Measurements from ENCODE around the gene ACTR1A.
"Not testable (repeated sequence)": the region's sequence is repeated elsewhere in the genome, so short reads cannot be mapped to it uniquely, and the experiment has no call there.

Gene ACTR1A

DNA sequence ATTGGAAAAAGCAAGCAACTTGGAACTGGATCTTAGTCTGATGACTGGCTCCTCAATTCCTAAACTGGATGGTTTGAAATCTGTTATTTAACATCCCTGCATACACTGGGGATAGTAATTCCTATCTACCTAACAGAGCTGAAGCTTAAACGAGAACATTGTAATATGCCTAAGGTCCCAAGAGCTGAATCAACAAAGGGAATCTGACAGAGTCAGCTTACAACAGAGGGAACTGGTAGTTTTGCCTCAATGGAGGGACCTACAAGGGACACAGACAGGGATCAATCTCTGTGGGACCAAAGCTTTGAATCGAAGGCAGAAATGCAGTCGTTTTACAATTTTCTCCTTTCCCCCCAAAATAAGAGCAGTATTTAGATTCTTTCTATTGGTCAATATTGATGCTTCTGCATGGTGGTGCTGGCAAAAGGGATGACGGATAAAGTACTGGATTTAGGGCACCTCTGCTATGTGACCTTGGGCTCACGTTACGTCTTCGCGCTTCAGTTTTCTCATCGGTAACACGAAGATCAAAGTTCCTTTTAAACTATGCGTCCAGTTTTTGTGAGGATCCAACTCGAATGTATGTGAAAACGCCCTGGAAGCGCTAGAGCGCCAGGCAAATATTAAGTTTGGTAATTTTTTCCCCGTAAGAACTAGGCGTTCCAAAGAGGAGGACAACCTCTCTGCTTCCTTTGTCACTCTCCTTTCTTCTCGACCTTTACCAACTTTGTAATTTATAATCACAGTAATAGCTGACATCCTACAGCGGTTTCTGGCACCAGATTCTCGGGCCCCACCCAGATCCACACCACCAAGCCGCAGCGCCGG lies 1.1 kb downstream of the ACTR1A start:
- TF ChIP-seq CTCF (IDR thresholded peaks at IDR 0.05; ENCODE audit: insufficient read depth, low read depth, low read length, missing control alignments), result no peak
- no peak for DNase-seq (ENCODE audit: low read depth)
- H3K4me3 ChIP-seq (ENCODE audit: low read depth, low read length), result peak overlapping the region; percentile 92

DNA sequence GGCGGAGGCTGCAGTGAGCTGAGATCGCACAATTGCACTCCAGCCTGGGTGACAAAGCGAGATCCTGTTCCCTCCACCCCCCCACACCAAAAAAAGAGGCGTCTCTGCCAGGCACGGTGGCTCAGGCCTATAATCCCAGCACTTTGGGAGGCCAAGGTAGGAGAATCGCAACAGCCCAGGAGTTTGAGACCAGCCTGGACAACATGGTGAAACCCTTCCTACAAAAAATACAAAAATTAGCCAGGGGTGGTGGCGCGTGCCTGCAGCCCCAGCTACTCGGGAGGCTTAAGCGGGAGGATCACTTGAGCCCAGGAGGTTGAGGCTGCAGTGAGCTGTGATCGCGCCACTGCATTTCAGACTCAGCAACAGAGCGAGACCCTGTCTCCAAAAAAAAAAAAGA lies 1.8 kb downstream of the ACTR1A start:
- DNase-seq (ENCODE audit: low read depth); H3K4me3 ChIP-seq (ENCODE audit: low read depth, low read length): not testable (repeated sequence)

GRCh38 chr10:102499356-102499755 lies 3.2 kb downstream of the ACTR1A start:
- no peak for TF ChIP-seq CTCF (IDR thresholded peaks at IDR 0.05; ENCODE audit: insufficient read depth, low read depth, low read length, missing control alignments)
- H3K4me3 ChIP-seq (ENCODE audit: low read depth, low read length), result no peak overlapping the region
- DNase-seq (ENCODE audit: low read depth), result no peak

DNA sequence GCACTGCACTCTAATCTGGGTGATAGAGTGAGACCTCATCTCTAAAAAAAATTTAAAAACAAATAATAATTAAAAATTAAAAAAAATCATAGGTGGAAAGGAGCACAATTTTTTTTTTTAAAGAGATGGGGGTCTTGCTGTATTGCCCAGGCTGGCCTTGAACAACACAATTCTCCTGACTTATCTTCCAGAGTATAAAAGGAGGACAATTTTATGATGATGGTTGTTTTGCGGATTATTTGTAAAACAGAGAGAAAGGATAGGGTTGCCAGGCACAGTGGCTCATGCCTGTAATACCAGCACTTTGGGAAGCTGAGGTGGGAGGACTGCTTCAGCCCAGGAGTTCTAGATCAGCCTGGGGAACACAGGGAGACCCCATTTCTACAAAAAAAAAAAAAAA lies 5.0 kb downstream of the ACTR1A start:
- no peak overlapping the region for H3K4me3 ChIP-seq (ENCODE audit: low read depth, low read length)
- no peak for DNase-seq (ENCODE audit: low read depth)
- no peak for TF ChIP-seq CTCF (IDR thresholded peaks at IDR 0.05; ENCODE audit: insufficient read depth, low read depth, low read length, missing control alignments)

DNA sequence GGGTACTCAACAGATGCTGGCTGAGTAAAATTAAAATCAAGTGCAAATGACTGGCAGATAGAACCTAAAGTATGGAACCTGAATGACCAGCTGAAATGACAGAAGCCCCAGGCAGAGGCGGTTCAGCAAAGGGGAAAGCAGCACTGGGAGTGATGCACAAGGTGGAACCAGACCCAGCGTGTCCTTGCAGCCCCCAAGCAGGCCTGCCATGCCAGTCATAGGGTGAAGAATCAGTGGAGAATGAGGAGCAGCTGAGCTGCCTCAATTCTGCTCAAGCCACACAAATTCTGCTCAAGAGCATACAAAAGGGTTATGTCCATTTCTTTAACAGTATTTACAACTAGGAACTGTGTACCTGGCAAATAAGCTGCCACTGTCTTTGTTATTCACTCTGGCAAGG lies 8.7 kb downstream of the ACTR1A start:
- no peak for DNase-seq (ENCODE audit: low read depth)
- no peak overlapping the region for H3K4me3 ChIP-seq (ENCODE audit: low read depth, low read length)
- TF ChIP-seq CTCF (IDR thresholded peaks at IDR 0.05; ENCODE audit: insufficient read depth, low read depth, low read length, missing control alignments), result no peak

DNA sequence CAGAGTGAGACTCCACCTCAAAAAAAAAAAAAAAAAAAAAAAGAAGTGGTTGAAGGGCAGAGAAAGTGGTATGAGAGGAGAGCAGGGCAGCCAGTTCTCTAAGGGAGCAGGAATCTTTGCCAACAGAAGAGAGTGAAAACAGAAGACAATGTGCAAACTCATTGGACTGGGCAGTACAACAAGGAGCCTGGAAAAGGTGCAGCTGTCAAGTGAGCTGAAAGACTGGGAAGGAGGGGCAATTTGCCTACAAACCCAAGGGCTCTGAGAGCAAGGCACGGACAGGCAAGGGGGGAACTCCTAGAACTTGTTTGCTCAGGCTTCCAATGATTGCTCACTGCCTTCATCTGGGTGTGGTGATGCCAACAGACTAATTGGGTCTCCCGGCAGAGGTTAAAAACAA lies 9.5 kb downstream of the ACTR1A start:
- no peak for TF ChIP-seq CTCF (IDR thresholded peaks at IDR 0.05; ENCODE audit: insufficient read depth, low read depth, low read length, missing control alignments)
- H3K4me3 ChIP-seq (ENCODE audit: low read depth, low read length), result no peak overlapping the region
- no peak for DNase-seq (ENCODE audit: low read depth)

GRCh38 chr10:102492344-102492939 lies 10.1 kb downstream of the ACTR1A start:
- DNase-seq (ENCODE audit: low read depth), result no peak
- TF ChIP-seq CTCF (IDR thresholded peaks at IDR 0.05; ENCODE audit: insufficient read depth, low read depth, low read length, missing control alignments), result no peak
- no peak overlapping the region for H3K4me3 ChIP-seq (ENCODE audit: low read depth, low read length)

Measured in GM12865 (cell line).